ENCODE measurements around the gene MYMX. TPM values are rescaled to one million over a fixed set of nuclear protein-coding genes. Genes with fewer than 3 reads are reported as not detected.

Gene MYMX
- total RNA-seq, 1 experiment from 2014 or later, result not detected

DNA sequence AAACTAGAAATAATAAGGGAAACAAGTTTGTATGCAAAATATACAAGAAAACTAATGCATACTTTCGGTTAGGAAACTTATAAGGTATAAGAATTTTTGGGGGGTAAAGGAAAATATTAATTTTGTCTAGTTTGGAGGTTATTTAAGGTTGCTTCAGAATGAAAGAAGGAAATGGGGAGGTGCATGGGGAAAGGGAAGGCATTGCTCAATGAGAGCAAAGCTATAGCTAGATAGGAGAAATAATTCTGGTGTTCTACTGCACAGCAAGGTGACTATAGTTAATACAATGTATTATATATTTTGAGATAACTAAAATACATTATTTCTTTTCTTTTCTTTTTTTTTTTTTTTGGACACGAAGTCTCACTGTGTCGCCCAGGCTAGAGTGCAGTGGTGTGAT is 5.4 kb upstream of the MYMX start:
- H3K9ac ChIP-seq (ENCODE audit: low read length), result no peak overlapping the region
- TF ChIP-seq EZH2 (IDR thresholded peaks at IDR 0.05) (no peak), POLR2A (IDR thresholded peaks at IDR 0.05; ENCODE audit: borderline replicate concordance, extremely low read depth, insufficient read depth, insufficient read length) (no peak), SP1 (IDR thresholded peaks at IDR 0.05; ENCODE audit: low read depth) (no peak), FOSL1 (IDR thresholded peaks at IDR 0.05; ENCODE audit: low read depth) (no peak), ATF3 (IDR thresholded peaks at IDR 0.05) (no peak), YY1 (IDR thresholded peaks at IDR 0.05; ENCODE audit: extremely low read depth, insufficient replicate concordance, low read depth, low read length) (no peak), JUND (IDR thresholded peaks at IDR 0.05) (no peak), CBX3 (IDR thresholded peaks at IDR 0.05; ENCODE audit: low read depth) (no peak), SIN3A (IDR thresholded peaks at IDR 0.05; ENCODE audit: low read depth) (no peak), ELF1 (IDR thresholded peaks at IDR 0.05; ENCODE audit: borderline replicate concordance, low read depth) (no peak), EZH2phosphoT487 (IDR thresholded peaks at IDR 0.05; ENCODE audit: borderline replicate concordance) (no peak)
- TF ChIP-seq, protein P1, sequence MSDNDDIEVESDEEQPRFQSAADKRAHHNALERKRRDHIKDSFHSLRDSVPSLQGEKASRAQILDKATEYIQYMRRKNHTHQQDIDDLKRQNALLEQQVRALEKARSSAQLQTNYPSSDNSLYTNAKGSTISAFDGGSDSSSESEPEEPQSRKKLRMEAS (IDR thresholded peaks at IDR 0.05), result no peak
- TF ChIP-seq, protein P2, sequence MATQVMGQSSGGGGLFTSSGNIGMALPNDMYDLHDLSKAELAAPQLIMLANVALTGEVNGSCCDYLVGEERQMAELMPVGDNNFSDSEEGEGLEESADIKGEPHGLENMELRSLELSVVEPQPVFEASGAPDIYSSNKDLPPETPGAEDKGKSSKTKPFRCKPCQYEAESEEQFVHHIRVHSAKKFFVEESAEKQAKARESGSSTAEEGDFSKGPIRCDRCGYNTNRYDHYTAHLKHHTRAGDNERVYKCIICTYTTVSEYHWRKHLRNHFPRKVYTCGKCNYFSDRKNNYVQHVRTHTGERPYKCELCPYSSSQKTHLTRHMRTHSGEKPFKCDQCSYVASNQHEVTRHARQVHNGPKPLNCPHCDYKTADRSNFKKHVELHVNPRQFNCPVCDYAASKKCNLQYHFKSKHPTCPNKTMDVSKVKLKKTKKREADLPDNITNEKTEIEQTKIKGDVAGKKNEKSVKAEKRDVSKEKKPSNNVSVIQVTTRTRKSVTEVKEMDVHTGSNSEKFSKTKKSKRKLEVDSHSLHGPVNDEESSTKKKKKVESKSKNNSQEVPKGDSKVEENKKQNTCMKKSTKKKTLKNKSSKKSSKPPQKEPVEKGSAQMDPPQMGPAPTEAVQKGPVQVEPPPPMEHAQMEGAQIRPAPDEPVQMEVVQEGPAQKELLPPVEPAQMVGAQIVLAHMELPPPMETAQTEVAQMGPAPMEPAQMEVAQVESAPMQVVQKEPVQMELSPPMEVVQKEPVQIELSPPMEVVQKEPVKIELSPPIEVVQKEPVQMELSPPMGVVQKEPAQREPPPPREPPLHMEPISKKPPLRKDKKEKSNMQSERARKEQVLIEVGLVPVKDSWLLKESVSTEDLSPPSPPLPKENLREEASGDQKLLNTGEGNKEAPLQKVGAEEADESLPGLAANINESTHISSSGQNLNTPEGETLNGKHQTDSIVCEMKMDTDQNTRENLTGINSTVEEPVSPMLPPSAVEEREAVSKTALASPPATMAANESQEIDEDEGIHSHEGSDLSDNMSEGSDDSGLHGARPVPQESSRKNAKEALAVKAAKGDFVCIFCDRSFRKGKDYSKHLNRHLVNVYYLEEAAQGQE (IDR thresholded peaks at IDR 0.05; ENCODE audit: low read depth), result no peak
- TF ChIP-seq, protein P3, sequence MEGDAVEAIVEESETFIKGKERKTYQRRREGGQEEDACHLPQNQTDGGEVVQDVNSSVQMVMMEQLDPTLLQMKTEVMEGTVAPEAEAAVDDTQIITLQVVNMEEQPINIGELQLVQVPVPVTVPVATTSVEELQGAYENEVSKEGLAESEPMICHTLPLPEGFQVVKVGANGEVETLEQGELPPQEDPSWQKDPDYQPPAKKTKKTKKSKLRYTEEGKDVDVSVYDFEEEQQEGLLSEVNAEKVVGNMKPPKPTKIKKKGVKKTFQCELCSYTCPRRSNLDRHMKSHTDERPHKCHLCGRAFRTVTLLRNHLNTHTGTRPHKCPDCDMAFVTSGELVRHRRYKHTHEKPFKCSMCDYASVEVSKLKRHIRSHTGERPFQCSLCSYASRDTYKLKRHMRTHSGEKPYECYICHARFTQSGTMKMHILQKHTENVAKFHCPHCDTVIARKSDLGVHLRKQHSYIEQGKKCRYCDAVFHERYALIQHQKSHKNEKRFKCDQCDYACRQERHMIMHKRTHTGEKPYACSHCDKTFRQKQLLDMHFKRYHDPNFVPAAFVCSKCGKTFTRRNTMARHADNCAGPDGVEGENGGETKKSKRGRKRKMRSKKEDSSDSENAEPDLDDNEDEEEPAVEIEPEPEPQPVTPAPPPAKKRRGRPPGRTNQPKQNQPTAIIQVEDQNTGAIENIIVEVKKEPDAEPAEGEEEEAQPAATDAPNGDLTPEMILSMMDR (IDR thresholded peaks at IDR 0.05 in 2 of 3, conservative IDR thresholded peaks at IDR 0.05 in 1 of 3; ENCODE audit: borderline replicate concordance in 1 of 3, insufficient read depth in 1 of 3, low read depth in 2 of 3, low read length in 2 of 3), result no peak
- H4K20me1 ChIP-seq (ENCODE audit: insufficient read depth), result no peaks in the 10 kb centered on the region
- no peaks in the 10 kb centered on the region for H3K4me1 ChIP-seq (ENCODE audit: control insufficient read depth in 1 of 2, insufficient read depth in 2 of 2, low read length in 2 of 2)
- no peak overlapping the region for H3K4me3 ChIP-seq (replicated peaks in 1 of 2; ENCODE audit: low read depth in 1 of 2, low read length in 2 of 2)
- H3K27me3 ChIP-seq (ENCODE audit: insufficient read depth, low read length), result no peaks in the 10 kb centered on the region
- H3K4me2 ChIP-seq (ENCODE audit: low read length), result no peak overlapping the region
- H3K36me3 ChIP-seq (ENCODE audit: control insufficient read depth in 1 of 2, insufficient read depth in 2 of 2, low read length in 2 of 2), result no peaks in the 10 kb centered on the region
- no peaks in the 10 kb centered on the region for H3K79me2 ChIP-seq (ENCODE audit: insufficient read depth, low read length)
- no peak for DNase-seq (ENCODE audit: low read depth, low spot score)
- no peaks in the 10 kb centered on the region for H3K9me3 ChIP-seq (ENCODE audit: control insufficient read depth in 1 of 2, insufficient read depth in 1 of 2, low read depth in 1 of 2, low read length in 2 of 2)
- ChIA-PET POLR2A (interaction anchor here (1.4 kb wide), 1 partner anchor 34 kb away, joined by 4 read pairs; no protein-coding TSS in a partner anchor), CTCF (no interaction called here), RAD21 (ENCODE audit: low non-redundant PET in 1 of 2, low total read pairs in 2 of 2, uncharacterized antibody in 2 of 2, unreplicated experiment in 2 of 2) (no interaction called here)
- H2AFZ ChIP-seq (ENCODE audit: low read depth, low read length, poor library complexity, severe bottlenecking), result no peak overlapping the region
- BruUV-seq (replicated peaks), result no TSS peak
- H3K27ac ChIP-seq (ENCODE audit: low read depth, low read length), result no peak overlapping the region
- H3K9me2 ChIP-seq (ENCODE audit: insufficient read depth), result no peaks in the 10 kb centered on the region
- intact Hi-C loops (cut with micrococcal nuclease), result no loop called here
- ATAC-seq, result no peak
